Myometrial cell (primary cell): ENCODE measurements around the gene CPNE8. TPM values are rescaled to one million over a fixed set of nuclear protein-coding genes. Genes with fewer than 3 reads are reported as not detected.

Experiments used
- total RNA-seq: library from RNA; depleted of rRNA; stranded (reverse); fragments of >200 nt; gene quantifications from 2 replicates; pipeline ENCODE4 v1.2.3, GENCODE V29; 2015

The CPNE8 gene
- 8.2 and 8.6 TPM in 2 replicates for total RNA-seq

GRCh38 chr12:38905480-38906351 is at the start of gene CPNE8:
Gene CPNE8 (minus strand): TSS chr12:38905591. CDS start chr12:38905534, 57 bp downstream.

